ENCODE results near the gene SLC10A7. TPM values are rescaled to one million over a fixed set of nuclear protein-coding genes. Genes with fewer than 3 reads are reported as not detected.

The SLC10A7 gene
- total RNA-seq, 4 donors from 2014 or later: 12.0 to 56.1 (median 15.9) TPM

GRCh38 chr4:146274774-146275173 is 247.0 kb downstream of the SLC10A7 start:
- Histone ChIP-seq H3K9me3 (no peaks in the 10 kb centered on the region), H3K4me1 (no peaks in the 10 kb centered on the region), H3K27ac (no peak overlapping the region), H3K27me3 (no peaks in the 10 kb centered on the region), H3K4me3 (no peak overlapping the region), H3K36me3 (no peaks in the 10 kb centered on the region)
- 100% methylated on average over 1 of the region's 1 CpG for WGBS, 2 donors (ENCODE audit: low coverage in 1 of 2)
- no peak for DNase-seq
- in situ Hi-C loops (cut with MboI; ENCODE audit: low pct_ligation_motif_present in 1 of 4, low pct_unique_long_range_greater_than_20kb in 1 of 4, low sequenced_read_pairs in 3 of 4) (no loop called here), intact Hi-C loops (cut with DNase I; ENCODE audit: low total_unique reads) (no loop called here)
- TF ChIP-seq CTCF (IDR thresholded peaks at IDR 0.05): no peak
- TF ChIP-seq POLR2AphosphoS5 (IDR thresholded peaks at IDR 0.05): no peak
- no peak for TF ChIP-seq EP300 (IDR thresholded peaks at IDR 0.05; ENCODE audit: low read depth)

- 56 to 93% methylated on average over 2 to 5 of the region's 5 CpGs for WGBS, 2 donors (ENCODE audit: low coverage in 1 of 2)
- Histone ChIP-seq H3K9me3 (no peaks in the 10 kb centered on the region), H3K27ac (no peak overlapping the region), H3K4me3 (no peak overlapping the region), H3K27me3 (no peaks in the 10 kb centered on the region), H3K36me3 (no peaks in the 10 kb centered on the region), H3K4me1 (no peaks in the 10 kb centered on the region)
- no peak for DNase-seq
- in situ Hi-C loops (cut with MboI; ENCODE audit: low pct_ligation_motif_present in 1 of 4, low pct_unique_long_range_greater_than_20kb in 1 of 4, low sequenced_read_pairs in 3 of 4): no loop called here
- intact Hi-C loops (cut with DNase I; ENCODE audit: low total_unique reads): no loop called here
- TF ChIP-seq CTCF (IDR thresholded peaks at IDR 0.05): no peak
- no peak for TF ChIP-seq EP300 (IDR thresholded peaks at IDR 0.05; ENCODE audit: low read depth)
- no peak for TF ChIP-seq POLR2AphosphoS5 (IDR thresholded peaks at IDR 0.05)
- TF ChIP-seq POLR2A (IDR thresholded peaks at IDR 0.05): no peak
These were observed 248.4 kb downstream of the SLC10A7 start for GRCh38 chr4:146273204-146273901.

GRCh38 chr4:146271466-146271865 is 250.3 kb downstream of the SLC10A7 start:
- intact Hi-C loops (cut with DNase I; ENCODE audit: low total_unique reads): no loop called here

GRCh38 chr4:146269228-146269653 is 252.5 kb downstream of the SLC10A7 start:
- 60% methylated on average over 2 of the region's 2 CpGs; no CpG with 5 or more reads in 1 of the 2 donors for WGBS, 2 donors (ENCODE audit: low coverage in 1 of 2)

More at GRCh38 chr4:146271466-146271865, 250.3 kb downstream of the SLC10A7 start:
- no peaks in the 10 kb centered on the region for H3K9me3 ChIP-seq
- H3K27ac ChIP-seq: no peak overlapping the region
- WGBS, 2 donors (ENCODE audit: low coverage in 1 of 2): 93 to 100% methylated on average over 3 of the region's 3 CpGs
- in situ Hi-C loops (cut with MboI; ENCODE audit: low pct_ligation_motif_present in 1 of 4, low pct_unique_long_range_greater_than_20kb in 1 of 4, low sequenced_read_pairs in 3 of 4): no loop called here
- H3K4me1 ChIP-seq: no peaks in the 10 kb centered on the region
- H3K4me3 ChIP-seq: no peak overlapping the region
- no peak for DNase-seq
- no peaks in the 10 kb centered on the region for H3K27me3 ChIP-seq
- TF ChIP-seq EP300 (IDR thresholded peaks at IDR 0.05; ENCODE audit: low read depth): no peak
- TF ChIP-seq CTCF (IDR thresholded peaks at IDR 0.05): no peak
- TF ChIP-seq POLR2A (IDR thresholded peaks at IDR 0.05): no peak
- TF ChIP-seq POLR2AphosphoS5 (IDR thresholded peaks at IDR 0.05): no peak
- H3K36me3 ChIP-seq: no peaks in the 10 kb centered on the region

More at GRCh38 chr4:146269228-146269653, 252.5 kb downstream of the SLC10A7 start:
- Histone ChIP-seq H3K4me1 (no peaks in the 10 kb centered on the region), H3K27me3 (no peaks in the 10 kb centered on the region), H3K9me3 (no peaks in the 10 kb centered on the region), H3K36me3 (no peaks in the 10 kb centered on the region), H3K27ac (no peak overlapping the region), H3K4me3 (no peak overlapping the region)
- intact Hi-C loops (cut with DNase I; ENCODE audit: low total_unique reads): no loop called here
- DNase-seq: no peak
- TF ChIP-seq EP300 (IDR thresholded peaks at IDR 0.05; ENCODE audit: low read depth) (no peak), CTCF (IDR thresholded peaks at IDR 0.05) (no peak), POLR2AphosphoS5 (IDR thresholded peaks at IDR 0.05) (no peak), POLR2A (IDR thresholded peaks at IDR 0.05) (no peak)
- in situ Hi-C loops (cut with MboI; ENCODE audit: low pct_ligation_motif_present in 1 of 4, low pct_unique_long_range_greater_than_20kb in 1 of 4, low sequenced_read_pairs in 3 of 4): no loop called here
